ENCODE data around the gene GRIK4.

GRIK4 gene

GRCh38 chr11:120710354-120711131, 199.0 kb downstream of the GRIK4 start:
- no peak overlapping the region for H3K4me2 ChIP-seq
- no peak for TF ChIP-seq CTCF (conservative IDR thresholded peaks at IDR 0.05; ENCODE audit: low read depth, low read length)
- H3K4me3 ChIP-seq (IDR thresholded peaks at IDR 0.05; ENCODE audit: insufficient read depth, low read depth, low read length) = no peak overlapping the region
- H2AFZ ChIP-seq (ENCODE audit: low read depth) = no peak overlapping the region
- H3K79me2 ChIP-seq (ENCODE audit: insufficient read depth, low read depth) = no peaks in the 10 kb centered on the region
- H3K36me3 ChIP-seq (ENCODE audit: insufficient read depth) = no peaks in the 10 kb centered on the region
- H3K4me1 ChIP-seq (ENCODE audit: low read depth, poor library complexity, severe bottlenecking) = no peaks in the 10 kb centered on the region
- no peaks in the 10 kb centered on the region for H3K27me3 ChIP-seq (ENCODE audit: insufficient read depth, low read depth)
- H3K9ac ChIP-seq = no peak overlapping the region
- no peak overlapping the region for H3K27ac ChIP-seq
- no peaks in the 10 kb centered on the region for H4K20me1 ChIP-seq (ENCODE audit: insufficient read depth)

DNA sequence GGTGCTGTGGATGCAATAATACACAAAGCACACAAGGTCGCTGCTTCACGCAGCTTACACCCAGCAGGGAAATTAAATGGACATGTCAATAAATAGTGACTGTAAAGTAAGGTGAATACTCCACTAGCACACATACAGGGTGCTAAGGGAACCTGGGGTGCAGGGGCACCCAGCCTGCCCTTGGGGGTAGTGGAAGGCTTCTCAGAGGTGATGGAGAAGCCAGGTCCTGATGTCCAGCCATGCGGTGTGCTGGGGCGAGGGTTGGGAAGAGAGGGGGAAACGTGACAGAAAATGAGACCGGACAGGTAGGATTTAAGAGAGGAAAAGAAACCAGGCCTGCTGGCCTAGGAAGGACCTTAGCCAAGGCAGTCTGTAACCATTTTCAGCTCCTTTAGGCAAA, 200.5 kb downstream of the GRIK4 start:
- H3K4me2 ChIP-seq = no peak overlapping the region
- no peak for TF ChIP-seq CTCF (conservative IDR thresholded peaks at IDR 0.05; ENCODE audit: low read depth, low read length)
- no peaks in the 10 kb centered on the region for H3K36me3 ChIP-seq (ENCODE audit: insufficient read depth)
- H2AFZ ChIP-seq (ENCODE audit: low read depth) = no peak overlapping the region
- H3K4me3 ChIP-seq (IDR thresholded peaks at IDR 0.05; ENCODE audit: insufficient read depth, low read depth, low read length) = no peak overlapping the region
- H3K27ac ChIP-seq = no peak overlapping the region
- no peaks in the 10 kb centered on the region for H4K20me1 ChIP-seq (ENCODE audit: insufficient read depth)
- no peaks in the 10 kb centered on the region for H3K4me1 ChIP-seq (ENCODE audit: low read depth, poor library complexity, severe bottlenecking)
- no peaks in the 10 kb centered on the region for H3K79me2 ChIP-seq (ENCODE audit: insufficient read depth, low read depth)
- H3K9ac ChIP-seq = no peak overlapping the region
- H3K27me3 ChIP-seq (ENCODE audit: insufficient read depth, low read depth) = no peaks in the 10 kb centered on the region

DNA sequence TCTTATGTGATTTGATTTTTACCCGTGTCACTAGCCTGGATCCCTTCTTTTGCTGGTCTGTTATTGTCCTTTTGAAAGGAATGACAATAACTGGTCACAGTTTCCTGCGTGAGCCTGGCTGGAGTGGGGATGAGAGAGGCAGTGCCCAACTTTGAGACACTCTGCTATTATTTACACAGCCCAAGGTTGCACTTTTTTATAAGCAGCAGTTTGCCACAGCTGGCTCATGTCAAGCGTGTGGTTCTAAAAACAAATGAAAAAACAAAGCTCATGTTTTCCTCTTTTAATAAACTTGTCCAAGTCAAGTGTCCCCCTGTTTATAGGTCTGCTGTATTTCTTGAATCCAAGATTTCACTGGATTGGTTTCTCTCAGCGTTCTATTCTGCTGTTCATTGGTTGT, 201.3 kb downstream of the GRIK4 start:
- no peaks in the 10 kb centered on the region for H3K4me1 ChIP-seq (ENCODE audit: low read depth, poor library complexity, severe bottlenecking)
- no peak for TF ChIP-seq CTCF (conservative IDR thresholded peaks at IDR 0.05; ENCODE audit: low read depth, low read length)

GRCh38 chr11:120713296-120713695, 201.7 kb downstream of the GRIK4 start:
- H2AFZ ChIP-seq (ENCODE audit: low read depth) = no peak overlapping the region
- no peak overlapping the region for H3K27ac ChIP-seq
- H3K4me3 ChIP-seq (IDR thresholded peaks at IDR 0.05; ENCODE audit: insufficient read depth, low read depth, low read length) = no peak overlapping the region
- H3K4me2 ChIP-seq = no peak overlapping the region
- no peak for TF ChIP-seq CTCF (conservative IDR thresholded peaks at IDR 0.05; ENCODE audit: low read depth, low read length)
- no peak overlapping the region for H3K9ac ChIP-seq
- no peaks in the 10 kb centered on the region for H3K36me3 ChIP-seq (ENCODE audit: insufficient read depth)
- H3K79me2 ChIP-seq (ENCODE audit: insufficient read depth, low read depth) = no peaks in the 10 kb centered on the region
- no peaks in the 10 kb centered on the region for H3K4me1 ChIP-seq (ENCODE audit: low read depth, poor library complexity, severe bottlenecking)
- no peaks in the 10 kb centered on the region for H3K27me3 ChIP-seq (ENCODE audit: insufficient read depth, low read depth)
- H4K20me1 ChIP-seq (ENCODE audit: insufficient read depth) = no peaks in the 10 kb centered on the region

More for the DNA sequence above, 201.3 kb downstream of the GRIK4 start:
- Histone ChIP-seq H3K79me2 (ENCODE audit: insufficient read depth, low read depth) (no peaks in the 10 kb centered on the region), H3K27ac (no peak overlapping the region), H4K20me1 (ENCODE audit: insufficient read depth) (no peaks in the 10 kb centered on the region), H3K27me3 (ENCODE audit: insufficient read depth, low read depth) (no peaks in the 10 kb centered on the region), H3K4me3 (IDR thresholded peaks at IDR 0.05; ENCODE audit: insufficient read depth, low read depth, low read length) (no peak overlapping the region), H3K36me3 (ENCODE audit: insufficient read depth) (no peaks in the 10 kb centered on the region), H3K9ac (no peak overlapping the region), H2AFZ (ENCODE audit: low read depth) (no peak overlapping the region), H3K4me2 (no peak overlapping the region)
